Kidney epithelial cell (primary cell): ENCODE measurements around the gene DLG2. TPM values are rescaled to one million over a fixed set of nuclear protein-coding genes. Genes with fewer than 3 reads are reported as not detected.
"Not testable (repeated sequence)": the region's sequence is repeated elsewhere in the genome, so short reads cannot be mapped to it uniquely, and the experiment has no call there.

Experiments used
- DNase-seq: peaks from one replicate; pipeline ENCODE4 v3.0.0-alpha.2; 2010; ENCODE audit warnings: low read depth
- H3K27me3 ChIP-seq: 2 replicates; pipeline ENCODE4 v1.6.0; 2011; ENCODE audit warnings: low read length; ENCODE audit not compliant: control insufficient read depth, insufficient read depth
- H3K36me3 ChIP-seq: 2 replicates; pipeline ENCODE4 v1.5.1; 2011; ENCODE audit warnings: low read length; ENCODE audit not compliant: control insufficient read depth, insufficient read depth
- H3K4me3 ChIP-seq: 2 replicates; pipeline ENCODE4 v1.5.1; 2011; ENCODE audit warnings: low read depth, mild to moderate bottlenecking, control low read depth, low read length
- total RNA-seq: library from RNA; depleted of rRNA; stranded (reverse); fragments of >200 nt; gene quantifications from 2 replicates; pipeline ENCODE4 v1.2.3, GENCODE V29; 2015
- TF ChIP-seq, protein P1 (sequence below): IDR thresholded peaks from 2 replicates; pipeline ENCODE4 v1.5.1; 2011; ENCODE audit warnings: mild to moderate bottlenecking, moderate library complexity, low read length, control low read depth, inconsistent platforms; ENCODE audit not compliant: insufficient read depth, poor library complexity, severe bottlenecking

The DLG2 gene
- total RNA-seq, 1 donor from 2014 or later = 0.75 TPM

DNA sequence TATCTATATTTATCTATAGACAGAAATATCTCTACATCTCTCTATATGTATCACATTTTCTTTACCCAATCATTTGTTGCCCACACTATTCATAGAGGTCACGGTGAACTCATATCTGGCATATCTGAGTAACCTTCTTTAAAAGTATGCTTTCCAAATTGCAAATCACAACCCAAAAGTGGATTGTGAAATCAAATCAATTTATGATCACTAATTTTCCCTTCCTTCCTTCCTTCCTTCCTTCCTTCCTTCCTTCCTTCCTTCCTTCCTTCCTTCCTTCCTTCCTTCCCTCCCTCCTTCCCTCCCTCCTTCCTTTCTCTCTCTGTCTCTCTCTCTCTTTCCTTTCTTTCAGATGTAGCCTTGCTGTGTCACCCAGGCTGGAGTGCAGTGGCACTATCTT, 1893.0 kb downstream of the DLG2 start:
- no peaks in the 10 kb centered on the region for H3K27me3 ChIP-seq
- no peak for DNase-seq
- TF ChIP-seq, protein P1, sequence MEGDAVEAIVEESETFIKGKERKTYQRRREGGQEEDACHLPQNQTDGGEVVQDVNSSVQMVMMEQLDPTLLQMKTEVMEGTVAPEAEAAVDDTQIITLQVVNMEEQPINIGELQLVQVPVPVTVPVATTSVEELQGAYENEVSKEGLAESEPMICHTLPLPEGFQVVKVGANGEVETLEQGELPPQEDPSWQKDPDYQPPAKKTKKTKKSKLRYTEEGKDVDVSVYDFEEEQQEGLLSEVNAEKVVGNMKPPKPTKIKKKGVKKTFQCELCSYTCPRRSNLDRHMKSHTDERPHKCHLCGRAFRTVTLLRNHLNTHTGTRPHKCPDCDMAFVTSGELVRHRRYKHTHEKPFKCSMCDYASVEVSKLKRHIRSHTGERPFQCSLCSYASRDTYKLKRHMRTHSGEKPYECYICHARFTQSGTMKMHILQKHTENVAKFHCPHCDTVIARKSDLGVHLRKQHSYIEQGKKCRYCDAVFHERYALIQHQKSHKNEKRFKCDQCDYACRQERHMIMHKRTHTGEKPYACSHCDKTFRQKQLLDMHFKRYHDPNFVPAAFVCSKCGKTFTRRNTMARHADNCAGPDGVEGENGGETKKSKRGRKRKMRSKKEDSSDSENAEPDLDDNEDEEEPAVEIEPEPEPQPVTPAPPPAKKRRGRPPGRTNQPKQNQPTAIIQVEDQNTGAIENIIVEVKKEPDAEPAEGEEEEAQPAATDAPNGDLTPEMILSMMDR = no peak
- H3K36me3 ChIP-seq = no peaks in the 10 kb centered on the region
- no peak overlapping the region for H3K4me3 ChIP-seq

DNA sequence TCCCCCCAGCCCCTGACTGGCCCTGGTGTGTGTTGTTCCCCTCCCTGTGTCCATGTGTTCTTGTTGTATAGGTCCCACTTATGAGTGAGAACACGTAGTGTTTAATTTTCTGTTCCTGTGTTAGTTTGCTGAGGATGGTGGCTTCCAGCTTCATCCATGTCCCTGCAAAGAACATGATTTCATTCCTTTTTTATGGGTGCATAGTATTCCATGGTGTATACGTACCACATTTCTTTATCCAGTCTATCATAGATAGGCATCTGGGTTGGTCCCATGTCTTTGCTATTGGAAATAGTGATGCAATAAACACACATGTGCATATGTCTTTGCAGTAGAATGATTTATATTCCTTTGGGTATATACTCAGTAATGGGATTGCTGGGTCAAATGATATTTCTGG, 1895.9 kb downstream of the DLG2 start:
- not testable (repeated sequence) for H3K36me3 ChIP-seq, H3K4me3 ChIP-seq, DNase-seq, H3K27me3 ChIP-seq

DNA sequence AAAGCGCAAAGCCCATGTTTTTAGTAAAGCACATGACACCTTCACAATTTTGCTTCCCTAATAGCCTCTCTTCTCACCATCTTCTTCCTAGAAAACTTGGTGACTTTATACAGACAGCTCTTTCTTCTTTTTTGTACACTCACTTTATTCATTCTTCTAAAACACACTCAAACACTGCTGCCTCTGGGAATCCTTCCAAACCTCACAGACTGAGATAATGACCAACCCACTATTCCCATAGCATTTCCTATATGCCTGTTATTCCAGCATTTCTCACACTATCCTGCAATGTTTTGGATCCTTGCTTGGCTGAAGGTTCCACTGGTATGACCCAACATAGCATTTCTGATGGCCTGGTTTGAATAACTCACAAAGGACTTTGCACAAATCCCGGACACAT, 1898.9 kb downstream of the DLG2 start:
- no peak for DNase-seq
- Histone ChIP-seq H3K4me3 (no peak overlapping the region), H3K27me3 (no peaks in the 10 kb centered on the region), H3K36me3 (no peaks in the 10 kb centered on the region)
- TF ChIP-seq, protein P1 = no peak

DNA sequence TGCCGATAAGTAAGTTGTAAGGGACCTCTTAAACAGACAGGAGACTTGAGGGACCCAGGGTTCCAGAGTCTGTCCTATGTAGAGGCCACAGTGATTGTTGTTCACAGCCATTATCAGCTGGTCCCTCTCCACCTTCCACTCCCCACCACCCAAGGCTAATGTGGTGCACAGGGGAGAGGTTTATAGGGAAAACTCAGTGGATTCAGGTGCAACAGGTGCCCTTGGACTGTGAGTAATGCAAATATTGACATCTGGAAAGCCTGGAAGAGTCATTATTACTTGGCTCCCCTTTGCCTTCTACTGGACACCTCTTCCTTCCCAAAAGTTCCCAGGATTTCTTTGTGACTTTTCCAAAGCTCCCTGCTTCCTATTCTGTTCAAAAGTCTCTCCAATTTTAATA, 1899.9 kb downstream of the DLG2 start:
- no peaks in the 10 kb centered on the region for H3K27me3 ChIP-seq
- no peak overlapping the region for H3K4me3 ChIP-seq
- TF ChIP-seq, protein P1 = no peak
- no peak for DNase-seq
- H3K36me3 ChIP-seq = no peaks in the 10 kb centered on the region

DNA sequence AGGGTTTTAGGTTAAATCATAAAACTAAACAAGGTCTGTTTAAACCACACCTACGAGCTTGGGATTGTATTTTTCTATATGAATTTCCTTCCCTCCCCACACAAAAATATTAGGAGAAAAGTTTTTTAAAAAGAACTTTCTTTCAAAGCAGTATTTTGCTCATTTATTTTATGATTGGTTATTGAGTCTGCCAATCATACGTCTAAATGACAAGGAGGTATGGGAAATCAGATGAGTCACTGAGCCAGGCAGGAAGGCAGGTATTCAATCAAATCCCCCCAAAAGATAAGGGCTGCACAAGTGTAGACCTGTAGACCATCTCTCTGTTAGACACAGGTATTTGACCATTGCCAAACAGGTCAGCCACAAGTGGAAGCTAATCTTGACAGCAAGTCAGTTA, 1900.8 kb downstream of the DLG2 start:
- Histone ChIP-seq H3K4me3 (no peak overlapping the region), H3K27me3 (no peaks in the 10 kb centered on the region), H3K36me3 (no peaks in the 10 kb centered on the region)
- DNase-seq = no peak
- TF ChIP-seq, protein P1 = no peak

DNA sequence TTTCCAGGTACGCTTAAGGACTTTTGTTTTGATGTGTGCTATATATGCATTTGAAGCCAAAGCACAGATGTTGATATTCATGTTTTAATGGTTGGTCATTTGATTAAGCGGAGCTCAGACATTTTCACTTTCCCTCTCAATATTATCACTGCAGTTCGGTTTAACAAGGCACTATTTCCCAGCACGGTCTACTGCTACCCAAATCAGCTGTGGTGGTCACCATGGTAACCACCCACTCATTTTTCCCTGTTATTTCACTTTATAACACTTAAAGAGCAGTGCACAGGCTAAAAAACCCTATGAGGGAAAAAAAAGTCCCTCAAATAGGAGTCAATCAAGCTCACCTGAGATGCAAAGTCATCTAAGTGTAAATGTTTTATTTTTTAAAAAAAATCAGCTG, 1901.4 kb downstream of the DLG2 start:
- H3K4me3 ChIP-seq = no peak overlapping the region
- TF ChIP-seq, protein P1 = no peak
- H3K27me3 ChIP-seq = no peaks in the 10 kb centered on the region
- no peaks in the 10 kb centered on the region for H3K36me3 ChIP-seq
- DNase-seq = no peak

DNA sequence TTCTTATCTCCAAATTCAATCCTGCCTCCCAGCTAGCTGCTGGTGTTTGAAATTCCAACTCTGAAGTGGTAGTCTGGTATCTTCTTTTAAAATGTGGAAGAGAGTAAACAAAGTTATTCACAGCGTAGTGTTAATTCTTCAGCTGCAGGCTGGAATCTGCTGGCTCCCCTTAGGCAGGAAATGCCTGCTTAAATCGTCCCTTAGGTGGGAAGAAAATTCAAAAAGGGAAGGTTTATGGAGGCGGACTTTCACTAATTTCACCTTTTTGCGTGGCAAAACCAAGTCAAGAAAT, 1901.9 kb downstream of the DLG2 start:
- Histone ChIP-seq H3K4me3 (no peak overlapping the region), H3K27me3 (no peaks in the 10 kb centered on the region), H3K36me3 (no peaks in the 10 kb centered on the region)
- DNase-seq = no peak
- TF ChIP-seq, protein P1 = no peak
